SH-SY5Y (cell line): Measurements from ENCODE around the gene NELFCD.

Source experiments
- GATA2 ChIP-seq: IDR thresholded peaks from 2 replicates; pipeline ENCODE4 v1.6.1; 2011; ENCODE audit warnings: mild to moderate bottlenecking, low read depth, low read length
- GATA3 ChIP-seq: IDR thresholded peaks from 2 replicates; pipeline ENCODE4 v1.6.1; 2011; ENCODE audit warnings: low read depth, mild to moderate bottlenecking, low read length, moderate library complexity

DNA sequence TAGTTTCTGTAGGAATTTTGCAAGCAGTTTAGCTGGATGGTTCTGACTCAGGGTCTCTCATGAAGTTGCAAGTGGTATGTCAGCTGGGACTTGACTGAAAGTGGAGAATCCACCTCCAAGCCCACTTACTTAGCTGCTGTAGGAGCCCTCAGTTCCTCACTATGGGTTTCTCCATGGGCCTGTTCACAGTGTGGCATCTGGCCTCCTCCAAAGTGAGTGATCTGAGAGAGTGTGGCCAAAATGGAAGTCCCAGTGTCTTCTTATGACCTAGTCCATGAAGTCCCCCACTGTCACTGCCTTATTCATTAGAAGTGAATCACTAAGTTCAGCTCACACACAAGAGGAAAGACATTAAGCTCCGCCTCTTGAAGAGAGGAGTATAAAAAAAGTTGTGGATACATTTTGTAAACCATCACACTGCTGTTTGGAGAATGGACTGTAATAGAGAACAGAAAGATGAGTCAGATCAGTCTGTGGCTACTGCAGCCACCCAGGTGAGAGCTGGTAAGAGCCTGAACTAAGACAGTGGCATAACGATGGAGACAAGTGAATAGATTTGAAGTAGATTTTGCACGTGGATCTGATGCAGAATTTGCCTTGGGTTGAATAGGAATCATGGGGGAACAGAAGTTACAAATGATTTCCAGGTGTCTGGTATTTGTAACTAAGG is 4.9 kb upstream of the NELFCD start:
- TF ChIP-seq GATA2 (no peak), GATA3 (no peak)
